HL-60 (cell line): Measurements from ENCODE around the gene MAN1C1.

ENCODE experiments used
- DNase-seq, 2 experiments: peaks; one replicate each; pipeline ENCODE4 v3.0.0-alpha.2; 2010 to 2020; ENCODE audit warnings: low read depth in 1 of 2, low spot score in 1 of 2
- H3K27ac ChIP-seq: fragments of 250-450 bp; sonication (Bioruptor Pico); replicated peaks from 2 replicates; pipeline ENCODE4 v1.5.1; 2020; ENCODE audit warnings: mild to moderate bottlenecking, moderate library complexity
- H3K27me3 ChIP-seq: fragments of 250-450 bp; sonication (Bioruptor Pico); 2 replicates; pipeline ENCODE4 v1.5.1; 2021; ENCODE audit warnings: mild to moderate bottlenecking, moderate library complexity; ENCODE audit not compliant: insufficient read depth, poor library complexity, severe bottlenecking
- H3K4me3 ChIP-seq: replicated peaks from 2 replicates; pipeline ENCODE4 v1.5.1; 2011; ENCODE audit warnings: mild to moderate bottlenecking, control low read depth, low read length; ENCODE audit not compliant: insufficient read depth
- CTCF ChIP-seq: IDR thresholded peaks from one replicate; pipeline ENCODE4 v1.5.1; 2011; ENCODE audit warnings: low read length, control low read depth, inconsistent platforms; ENCODE audit not compliant: insufficient read depth
- GABPA ChIP-seq: IDR thresholded peaks from 2 replicates; pipeline ENCODE4 v1.6.1; 2012; ENCODE audit warnings: low read depth
- POLR2AphosphoS5 ChIP-seq: IDR thresholded peaks from 2 replicates; pipeline ENCODE4 v1.6.1; 2012; ENCODE audit warnings: low read depth
- REST ChIP-seq: IDR thresholded peaks from 2 replicates; pipeline ENCODE4 v1.6.1; 2012; ENCODE audit warnings: low read depth; ENCODE audit not compliant: insufficient replicate concordance
- SPI1 ChIP-seq: IDR thresholded peaks from 2 replicates; pipeline ENCODE4 v1.6.1; 2012; ENCODE audit warnings: low read depth, mild to moderate bottlenecking, borderline replicate concordance

MAN1C1 gene

GRCh38 chr1:25765136-25765922 is 148.7 kb downstream of the MAN1C1 start:
- H3K4me3 ChIP-seq = no peak overlapping the region
- no peak for TF ChIP-seq REST
- no peak for TF ChIP-seq CTCF
- no peak for TF ChIP-seq POLR2AphosphoS5
- TF ChIP-seq SPI1 = no peak
- no peak for TF ChIP-seq GABPA
- no peak for DNase-seq
- no peak overlapping the region for H3K27ac ChIP-seq
- H3K27me3 ChIP-seq = no peaks in the 10 kb centered on the region

- Histone ChIP-seq H3K27ac (no peak overlapping the region), H3K27me3 (no peaks in the 10 kb centered on the region), H3K4me3 (no peak overlapping the region)
- no peak for DNase-seq
- TF ChIP-seq GABPA (no peak), SPI1 (no peak), REST (no peak), POLR2AphosphoS5 (no peak), CTCF (no peak)
These were observed 149.5 kb downstream of the MAN1C1 start for GRCh38 chr1:25765923-25766589.

GRCh38 chr1:25766721-25767436 is 150.3 kb downstream of the MAN1C1 start:
- TF ChIP-seq SPI1 (no peak), CTCF (no peak), POLR2AphosphoS5 (no peak), REST (no peak), GABPA (no peak)
- Histone ChIP-seq H3K27ac (no peak overlapping the region), H3K27me3 (no peaks in the 10 kb centered on the region), H3K4me3 (no peak overlapping the region)
- DNase-seq = no peak
